Chondrocyte (in vitro differentiated cells): ENCODE measurements around the gene MEIS3. TPM values are rescaled to one million over a fixed set of nuclear protein-coding genes. Genes with fewer than 3 reads are reported as not detected.

Source experiments
- DNase-seq: peaks from one replicate; pipeline ENCODE4 v3.0.0; 2021; ENCODE audit warnings: mixed read lengths, low spot score
- H3K27ac Mint-ChIP-seq: one replicate; pipeline ENCODE4 v1.8.0; 2021; ENCODE audit warnings: mild to moderate bottlenecking, moderate library complexity, mixed read lengths; ENCODE audit not compliant: unreplicated experiment
- H3K27me3 Mint-ChIP-seq: 2 replicates; pipeline ENCODE4 v1.8.0; 2021; ENCODE audit warnings: low read depth, mixed read lengths
- H3K36me3 Mint-ChIP-seq: 2 replicates; pipeline ENCODE4 v1.8.0; 2021; ENCODE audit warnings: low read depth, mixed read lengths
- H3K4me1 Mint-ChIP-seq: 2 replicates; pipeline ENCODE4 v1.8.0; 2021; ENCODE audit warnings: low read depth, mild to moderate bottlenecking, mixed read lengths
- H3K4me3 Mint-ChIP-seq: one replicate; pipeline ENCODE4 v1.8.0; 2021; ENCODE audit warnings: mild to moderate bottlenecking, moderate library complexity, mixed read lengths; ENCODE audit not compliant: unreplicated experiment
- H3K9me3 Mint-ChIP-seq: 2 replicates; pipeline ENCODE4 v1.8.0; 2021; ENCODE audit warnings: low read depth, mixed read lengths
- total RNA-seq: library from RNA; stranded (reverse); gene quantifications from 3 replicates; pipeline ENCODE4 v1.2.1, GENCODE V29; 2021
- TF ChIP-seq, protein P1 (sequence below): fragments of 200-600 bp; sonication (generic); IDR thresholded peaks from 2 replicates; pipeline ENCODE4 v1.5.0; 2021; ENCODE audit warnings: antibody characterized with exemption, mild to moderate bottlenecking, moderate library complexity

MEIS3 gene
- total RNA-seq, 1 donor from 2014 or later = 79.5 TPM

DNA sequence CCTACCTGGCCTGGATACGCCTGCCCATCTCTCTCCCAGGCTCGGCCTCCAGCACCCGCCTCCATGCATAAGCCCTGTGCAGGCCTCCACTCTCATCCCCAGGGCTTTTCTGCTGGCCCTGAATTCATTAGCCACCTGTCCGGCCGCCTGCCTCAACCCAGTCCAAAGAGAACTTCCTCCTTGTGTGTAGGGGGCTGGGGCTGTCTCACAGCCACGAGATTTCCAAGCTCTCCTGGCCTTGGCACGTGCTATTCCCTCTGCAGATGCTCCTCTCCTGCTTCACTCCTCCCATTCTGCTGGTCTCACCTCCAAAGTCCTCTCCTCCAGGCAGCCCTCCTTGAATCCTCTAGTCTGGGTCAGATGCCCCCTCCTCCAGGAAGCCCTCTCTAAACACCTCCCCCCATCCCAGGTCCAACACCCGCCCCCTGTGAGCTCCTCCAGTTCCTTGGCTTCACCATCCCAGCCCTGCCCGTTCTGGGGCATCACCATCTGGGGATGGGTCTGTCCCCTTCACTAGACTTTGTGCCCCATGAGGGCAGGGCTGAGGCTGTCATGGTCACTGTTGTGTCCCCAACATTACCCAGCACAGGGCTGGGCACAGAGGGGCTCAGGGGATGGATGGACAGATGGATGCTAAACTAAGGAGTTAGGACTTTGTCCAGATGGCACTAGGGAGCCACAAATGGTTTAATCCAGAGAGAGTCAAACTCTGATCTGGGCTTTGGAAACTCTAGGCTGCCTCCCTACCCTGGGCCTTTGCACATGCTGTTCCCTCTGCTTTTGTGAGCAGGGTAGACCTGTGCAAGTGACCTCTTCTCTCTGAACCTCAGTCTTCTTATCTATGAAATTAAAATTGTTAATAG lies 14.8 kb downstream of the MEIS3 start:
- TF ChIP-seq, protein P1, sequence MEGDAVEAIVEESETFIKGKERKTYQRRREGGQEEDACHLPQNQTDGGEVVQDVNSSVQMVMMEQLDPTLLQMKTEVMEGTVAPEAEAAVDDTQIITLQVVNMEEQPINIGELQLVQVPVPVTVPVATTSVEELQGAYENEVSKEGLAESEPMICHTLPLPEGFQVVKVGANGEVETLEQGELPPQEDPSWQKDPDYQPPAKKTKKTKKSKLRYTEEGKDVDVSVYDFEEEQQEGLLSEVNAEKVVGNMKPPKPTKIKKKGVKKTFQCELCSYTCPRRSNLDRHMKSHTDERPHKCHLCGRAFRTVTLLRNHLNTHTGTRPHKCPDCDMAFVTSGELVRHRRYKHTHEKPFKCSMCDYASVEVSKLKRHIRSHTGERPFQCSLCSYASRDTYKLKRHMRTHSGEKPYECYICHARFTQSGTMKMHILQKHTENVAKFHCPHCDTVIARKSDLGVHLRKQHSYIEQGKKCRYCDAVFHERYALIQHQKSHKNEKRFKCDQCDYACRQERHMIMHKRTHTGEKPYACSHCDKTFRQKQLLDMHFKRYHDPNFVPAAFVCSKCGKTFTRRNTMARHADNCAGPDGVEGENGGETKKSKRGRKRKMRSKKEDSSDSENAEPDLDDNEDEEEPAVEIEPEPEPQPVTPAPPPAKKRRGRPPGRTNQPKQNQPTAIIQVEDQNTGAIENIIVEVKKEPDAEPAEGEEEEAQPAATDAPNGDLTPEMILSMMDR = no peak
- no peak for DNase-seq
- H3K27me3 Mint-ChIP-seq = no peaks in the 10 kb centered on the region
- H3K9me3 Mint-ChIP-seq = no peaks in the 10 kb centered on the region
- H3K36me3 Mint-ChIP-seq = peaks cover 21% of the 10 kb centered on the region
- H3K27ac Mint-ChIP-seq = no peak overlapping the region
- H3K4me3 Mint-ChIP-seq = no peak overlapping the region
- H3K4me1 Mint-ChIP-seq = no peaks in the 10 kb centered on the region

DNA sequence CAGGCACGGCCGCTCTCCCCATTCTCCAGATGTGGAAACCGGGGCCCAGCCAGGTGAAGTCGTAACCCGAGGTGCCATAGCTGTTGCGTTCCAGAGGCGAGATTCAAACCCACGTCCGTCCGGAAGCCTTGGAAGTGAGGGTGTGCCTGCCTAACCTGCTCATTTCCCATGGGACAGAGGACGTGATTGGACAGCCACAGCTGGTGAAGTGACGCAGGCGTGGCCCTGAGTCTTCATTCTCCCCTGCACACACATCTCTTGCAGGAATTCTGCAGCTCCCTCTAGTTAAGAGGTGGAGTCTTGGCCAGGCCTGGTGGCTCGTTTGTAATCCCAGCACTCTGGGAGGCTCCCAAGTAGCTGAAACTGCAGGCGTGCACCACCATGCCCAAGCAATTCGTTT lies 16.8 kb downstream of the MEIS3 start:
- no peaks in the 10 kb centered on the region for H3K27me3 Mint-ChIP-seq
- H3K4me3 Mint-ChIP-seq = no peak overlapping the region
- H3K4me1 Mint-ChIP-seq = no peaks in the 10 kb centered on the region
- no peaks in the 10 kb centered on the region for H3K9me3 Mint-ChIP-seq
- TF ChIP-seq, protein P1 = no peak
- peaks cover 9% of the 10 kb centered on the region for H3K36me3 Mint-ChIP-seq
- DNase-seq = no peak
- no peak overlapping the region for H3K27ac Mint-ChIP-seq

DNA sequence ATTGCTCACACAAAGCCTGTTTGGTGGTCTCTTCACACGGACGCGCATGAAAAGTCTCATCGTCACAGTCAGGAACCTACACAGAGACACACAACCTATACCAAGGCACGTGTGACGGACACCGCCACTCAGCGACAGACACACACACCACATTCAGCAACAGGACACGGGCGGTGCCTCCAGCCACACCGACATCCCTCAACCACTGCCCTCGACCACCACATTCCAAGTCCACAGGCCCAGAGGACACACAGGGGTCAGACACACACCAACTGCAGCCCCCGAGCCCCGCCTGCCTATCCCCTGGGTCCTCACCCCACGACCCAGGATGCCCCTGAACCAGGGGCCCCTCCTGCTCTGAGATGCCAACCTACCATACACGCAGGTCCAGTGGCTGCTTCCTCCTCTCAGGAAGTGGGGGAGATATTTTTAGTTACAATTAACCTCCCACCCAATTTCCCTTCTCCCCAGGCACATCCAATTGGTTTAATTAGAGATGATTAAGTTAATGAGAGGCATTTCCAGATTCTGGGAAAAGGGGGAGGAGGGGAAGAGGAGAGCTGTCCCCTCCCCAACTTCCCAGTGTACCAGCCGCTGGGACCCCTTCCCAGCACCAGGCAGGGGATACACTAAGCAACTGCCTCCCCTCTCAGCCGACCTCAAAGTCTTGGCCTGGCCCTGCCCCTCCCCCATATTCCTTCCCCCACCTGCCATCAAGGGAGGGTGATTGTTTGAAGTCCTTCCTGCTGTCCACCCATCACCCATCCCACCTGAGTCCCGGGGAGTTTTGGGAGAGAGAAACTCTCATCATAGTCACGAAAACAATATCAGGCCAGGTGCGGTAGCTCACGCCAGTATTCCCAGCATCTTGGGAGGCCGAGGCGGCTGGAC lies 20.4 kb downstream of the MEIS3 start:
- Mint-ChIP-seq H3K4me3 (no peak overlapping the region), H3K27me3 (peaks cover 6% of the 10 kb centered on the region), H3K4me1 (no peaks in the 10 kb centered on the region), H3K27ac (no peak overlapping the region), H3K9me3 (no peaks in the 10 kb centered on the region), H3K36me3 (no peaks in the 10 kb centered on the region)
- TF ChIP-seq, protein P1 = no peak
- no peak for DNase-seq

DNA sequence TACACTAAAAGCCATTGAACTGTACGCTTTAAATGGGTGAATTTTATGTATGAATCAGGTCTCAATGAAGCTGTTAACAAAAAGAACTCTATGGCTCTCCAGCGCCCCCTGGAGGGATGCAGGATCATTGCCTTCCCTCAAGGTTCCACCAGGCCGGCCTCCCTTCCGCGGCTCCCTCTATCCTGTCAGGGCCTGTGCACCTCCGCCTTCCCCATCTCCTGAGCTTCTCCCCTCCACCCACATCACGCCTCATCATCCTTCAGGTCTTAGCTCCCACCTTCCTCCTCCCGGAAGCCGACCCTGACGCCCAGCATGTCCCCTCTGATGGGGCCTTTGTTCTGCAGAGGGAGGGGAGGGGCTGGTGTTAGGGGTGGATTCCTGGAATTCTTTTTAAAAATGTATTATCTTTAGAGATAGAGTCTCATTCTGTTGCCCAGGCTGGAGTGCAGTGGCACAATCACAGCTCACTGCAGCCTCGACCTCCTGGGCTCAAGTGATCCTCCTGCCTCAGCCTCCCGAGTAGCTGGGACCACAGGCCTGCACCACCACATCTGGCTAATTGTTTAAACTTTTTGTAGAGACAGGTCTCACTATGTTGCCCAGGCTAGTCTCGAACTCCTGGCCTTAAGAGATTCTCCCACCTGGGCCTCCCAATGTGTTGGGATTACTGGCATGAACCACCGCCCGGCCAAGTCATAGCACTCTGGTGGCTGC lies 27.7 kb downstream of the MEIS3 start:
- Mint-ChIP-seq H3K27me3 (peaks cover 11% of the 10 kb centered on the region), H3K36me3 (no peaks in the 10 kb centered on the region), H3K9me3 (no peaks in the 10 kb centered on the region), H3K4me3 (no peak overlapping the region), H3K4me1 (peaks cover 3% of the 10 kb centered on the region), H3K27ac (no peak overlapping the region)
- no peak for DNase-seq
- TF ChIP-seq, protein P1 = peak; percentile 93
